A549 (cell line): ENCODE results near the gene NRK. TPM values are rescaled to one million over a fixed set of nuclear protein-coding genes. Genes with fewer than 3 reads are reported as not detected.

Experiments
- polyA plus RNA-seq, 4 experiments: library from polyadenylated mRNA; depleted of rRNA in 3 of 4; stranded (reverse); fragments of >200 nt; fragmentation: RNase III in 1 of 4; extraction: RNeasy Plus Mini Kit Qiagen cat#74134 plus additional on column Dnase treatment in 1 of 4; gene quantifications; 2 replicates in 3 of 4; 3 replicates in 1 of 4; pipeline ENCODE4 v1.2.3, GENCODE V29; 2011 to 2017

Gene NRK
- polyA plus RNA-seq, 2 of the 4 experiments (the other 2 are of a cell fraction), result not detected

Other genes starting within 250 kb of the NRK start
- not detected in 2 replicates for gene SERPINA7, start 216.2 kb downstream of the NRK start, polyA plus RNA-seq (2011; rRNA removed)
- not detected in 3 replicates for gene SERPINA7, start 216.2 kb downstream of the NRK start, polyA plus RNA-seq (2017; fragmentation: RNase III; extraction: RNeasy Plus Mini Kit Qiagen cat#74134 plus additional on column Dnase treatment)